Activated naive CD4-positive, alpha-beta T cell treated with Interleukin-2 at 50 U/mL for 16 hours (primary cell): ENCODE measurements around the gene HSFX1.

Source experiments
- DNase-seq: peaks from one replicate; pipeline ENCODE4 v3.0.0-alpha.2; 2020

HSFX1 gene

GRCh38 chrX:149807747-149808458 lies 34.0 kb downstream of the HSFX1 start:
- no peak for DNase-seq

- DNase-seq, result no peak
Measured at GRCh38 chrX:149818652-149819051, 44.8 kb downstream of the HSFX1 start.

GRCh38 chrX:149819371-149819770 lies 45.5 kb downstream of the HSFX1 start:
- DNase-seq, result no peak

- peak; percentile 46 for DNase-seq
Measured at GRCh38 chrX:149825424-149825823, 51.6 kb downstream of the HSFX1 start.
